Right cardiac atrium (tissue), 5 donors: Measurements from ENCODE around the gene LCN1. TPM values are rescaled to one million over a fixed set of nuclear protein-coding genes. Genes with fewer than 3 reads are reported as not detected.

Source experiments
- ATAC-seq, 2 donors: fragments of 200-7000 bp; cut with Tn5 transposase; one replicate each; pipeline versions ENCODE4 v1.8.0 to v1.9.1; 2020; ENCODE audit warnings: moderate library complexity in 2 of 2, mild to moderate bottlenecking in 1 of 2
- DNase-seq, 3 donors: peaks; one replicate each; pipeline ENCODE4 v3.0.0-alpha.2; 2020
- H3K27ac ChIP-seq: one replicate; pipeline ENCODE4 v1.5.1; 2013; ENCODE audit warnings: mild to moderate bottlenecking, low read length, control low read depth, moderate library complexity
- H3K27me3 ChIP-seq: one replicate; pipeline ENCODE4 v1.6.1; 2013; ENCODE audit not compliant: control insufficient read depth, insufficient read depth
- H3K4me1 ChIP-seq: one replicate; pipeline ENCODE4 v1.6.1; 2013; ENCODE audit warnings: low read length; ENCODE audit not compliant: control insufficient read depth, insufficient read depth
- H3K4me3 ChIP-seq: one replicate; pipeline ENCODE4 v1.5.1; 2013; ENCODE audit warnings: low read length, control low read depth
- H3K9me3 ChIP-seq: one replicate; pipeline ENCODE4 v1.6.1; 2013; ENCODE audit warnings: low read length; ENCODE audit not compliant: control insufficient read depth
- WGBS: extraction: QIAGEN DNeasy Blood & Tissue Kit; methylation state at CpG from one replicate; pipeline ENCODE4 v1.1.7; 2013; 5-methylcytosine and 5-hydroxymethylcytosine counted together
- intact Hi-C, 4 donors: fragments of 100-400 bp; cut with DNase I; formaldehyde crosslinking; loops; one replicate each; pipeline versions ENCODE4 v1.11.0 to v1.14.0; 2022 to 2023
- polyA plus RNA-seq: library from polyadenylated mRNA; stranded (reverse); fragments of 200-250 nt; gene quantifications from one replicate; pipeline ENCODE4 v1.2.3, GENCODE V29; 2013
- total RNA-seq, 4 donors: library from RNA; stranded (reverse); fragmentation: NEBNext Ultra II Directional; extraction: Animal tissue kit (Norgen Biotek cat#: 25700); gene quantifications; one replicate each; pipeline ENCODE4 v1.2.1, GENCODE V29; 2021
- donor health status: healthy with polysubstance abuse.
- donor health status: DM: no; HTN: yes; CAD: no.
- donor health status: DM: no; HTN: no; CAD: no.
- donor health status: DM: no; HTN: yes; CAD: no; lungs with severe emphysema.
- donor health status: DM: yes; HTN: yes; CAD: no.

Gene LCN1
- total and polyA plus RNA-seq, 5 donors: 0.42 to 4.0 TPM; not detected in 3

- DNase-seq: peak in 1 of 3 donors; percentile 54
- intact Hi-C loops: no loop called here
Measured at GRCh38 chr9:135501261-135502167, 19.7 kb upstream of the LCN1 start.

GRCh38 chr9:135502168-135502872 lies 18.9 kb upstream of the LCN1 start:
- DNase-seq (peak in 1 of 3 donors; percentile 49), ATAC-seq (no peak)
- Histone ChIP-seq H3K27me3 (no peaks in the 10 kb centered on the region), H3K27ac (no peak overlapping the region), H3K4me3 (no peak overlapping the region), H3K9me3 (no peaks in the 10 kb centered on the region), H3K4me1 (no peaks in the 10 kb centered on the region)
- intact Hi-C loops: no loop called here
- WGBS: 90% methylated on average over 15 of the region's 15 CpGs

More at GRCh38 chr9:135501261-135502167, 19.7 kb upstream of the LCN1 start:
- Histone ChIP-seq H3K4me3 (peak overlapping the region; percentile 71), H3K4me1 (no peaks in the 10 kb centered on the region), H3K27ac (no peak overlapping the region), H3K27me3 (no peaks in the 10 kb centered on the region), H3K9me3 (no peaks in the 10 kb centered on the region)
- WGBS: 44% methylated on average over 38 of the region's 38 CpGs
- peak; percentile 61 to 68 for ATAC-seq

GRCh38 chr9:135502873-135503321 lies 18.3 kb upstream of the LCN1 start:
- intact Hi-C loops: no loop called here
- H3K27ac ChIP-seq: no peak overlapping the region
- no peaks in the 10 kb centered on the region for H3K27me3 ChIP-seq
- H3K9me3 ChIP-seq: no peaks in the 10 kb centered on the region
- ATAC-seq (no peak), DNase-seq (peak in 2 of 3 donors; percentile 20 to 65)
- WGBS: 88% methylated on average over 16 of the region's 16 CpGs
- no peak overlapping the region for H3K4me3 ChIP-seq
- H3K4me1 ChIP-seq: no peaks in the 10 kb centered on the region

- Histone ChIP-seq H3K27ac (no peak overlapping the region), H3K4me3 (no peak overlapping the region), H3K4me1 (no peaks in the 10 kb centered on the region), H3K27me3 (no peaks in the 10 kb centered on the region), H3K9me3 (no peaks in the 10 kb centered on the region)
- DNase-seq: peak in 1 of 3 donors; percentile 45
- 90% methylated on average over 41 of the region's 41 CpGs for WGBS
- intact Hi-C loops: no loop called here
- ATAC-seq: no peak
Measured at GRCh38 chr9:135503371-135504261, 17.6 kb upstream of the LCN1 start.

GRCh38 chr9:135504262-135505243 lies 16.7 kb upstream of the LCN1 start:
- ATAC-seq: no peak
- WGBS: 63% methylated on average over 21 of the region's 21 CpGs
- DNase-seq: peak; percentile 57 to 85 (median 79)
- H3K27me3 ChIP-seq: no peaks in the 10 kb centered on the region
- intact Hi-C loops: no loop called here
- no peaks in the 10 kb centered on the region for H3K9me3 ChIP-seq
- H3K4me3 ChIP-seq: no peak overlapping the region
- H3K27ac ChIP-seq: no peak overlapping the region
- H3K4me1 ChIP-seq: no peaks in the 10 kb centered on the region

GRCh38 chr9:135505406-135506187 lies 15.6 kb upstream of the LCN1 start:
- WGBS: 86% methylated on average over 24 of the region's 24 CpGs
- no peak for DNase-seq
- no peaks in the 10 kb centered on the region for H3K27me3 ChIP-seq
- no peaks in the 10 kb centered on the region for H3K9me3 ChIP-seq
- no peak overlapping the region for H3K4me3 ChIP-seq
- intact Hi-C loops: no loop called here
- H3K27ac ChIP-seq: no peak overlapping the region
- no peaks in the 10 kb centered on the region for H3K4me1 ChIP-seq
- ATAC-seq: no peak

- H3K4me1 ChIP-seq: no peaks in the 10 kb centered on the region
- intact Hi-C loops: no loop called here
- H3K9me3 ChIP-seq: no peaks in the 10 kb centered on the region
- peak in 1 of 3 donors; percentile 39 for DNase-seq
- no peaks in the 10 kb centered on the region for H3K27me3 ChIP-seq
- ATAC-seq: peak in 1 of 2 donors; percentile 24
- H3K27ac ChIP-seq: no peak overlapping the region
- H3K4me3 ChIP-seq: no peak overlapping the region
- 56% methylated on average over 14 of the region's 14 CpGs for WGBS
Measured at GRCh38 chr9:135506327-135507103, 14.7 kb upstream of the LCN1 start.

- WGBS: 87% methylated on average over 23 of the region's 23 CpGs
- Histone ChIP-seq H3K4me1 (no peaks in the 10 kb centered on the region), H3K4me3 (no peak overlapping the region), H3K27ac (no peak overlapping the region), H3K9me3 (no peaks in the 10 kb centered on the region), H3K27me3 (no peaks in the 10 kb centered on the region)
- intact Hi-C loops: no loop called here
- ATAC-seq (no peak), DNase-seq (no peak)
Measured at GRCh38 chr9:135507104-135508035, 13.9 kb upstream of the LCN1 start.
